K562 (cell line): ENCODE results near the gene MGAT4B. TPM values are rescaled to one million over a fixed set of nuclear protein-coding genes. Genes with fewer than 3 reads are reported as not detected.

Experiments used
- CHD1 ChIP-seq: fragments of 200-600 bp; sonication (generic); IDR thresholded peaks from one replicate; pipeline ENCODE4 v1.6.1; 2012; ENCODE audit warnings: mild to moderate bottlenecking, moderate library complexity, low read length, inconsistent platforms
- E2F6 ChIP-seq, 2 experiments: IDR thresholded peaks; 2 replicates each; pipeline ENCODE4 v1.6.1; 2011; ENCODE audit warnings: borderline replicate concordance in 1 of 2, control low read depth in 1 of 2, low read depth in 1 of 2, low read length in 1 of 2, mild to moderate bottlenecking in 1 of 2, mixed read lengths in 1 of 2, moderate library complexity in 1 of 2; ENCODE audit not compliant: insufficient read depth in 1 of 2, insufficient read length in 1 of 2, poor library complexity in 1 of 2, severe bottlenecking in 1 of 2; ENCODE audit errors: extremely low read depth in 1 of 2
- EP300 ChIP-seq: IDR thresholded peaks from 2 replicates; pipeline ENCODE4 v1.6.1; 2012; ENCODE audit warnings: low read length, improper control_type of control experiment
- HMBOX1 ChIP-seq: sonication (generic); IDR thresholded peaks from 2 replicates; pipeline ENCODE4 v1.6.1; 2016
- MAFK ChIP-seq: IDR thresholded peaks from 2 replicates; pipeline ENCODE4 v1.6.1; 2011; ENCODE audit warnings: low read length, improper control_type of control experiment
- NCOA2 ChIP-seq, 2 experiments: fragments of 450-650 bp; IDR thresholded peaks; 2 replicates each; pipeline ENCODE4 v1.6.1; 2018; ENCODE audit warnings: mild to moderate bottlenecking in 2 of 2, moderate library complexity in 1 of 2; ENCODE audit not compliant: partially characterized antibody in 2 of 2
- STAG1 ChIP-seq: sonication (generic); formaldehyde crosslinking; IDR thresholded peaks from 2 replicates; pipeline ENCODE4 v1.5.0; 2020; ENCODE audit warnings: missing genetic modification reagents, borderline replicate concordance
- THAP12 ChIP-seq: fragments of 250-450 bp; sonication (Bioruptor Pico); IDR thresholded peaks from 2 replicates; pipeline ENCODE4 v1.9.0; 2021; ENCODE audit warnings: mild to moderate bottlenecking, inconsistent platforms
- ZKSCAN8 ChIP-seq: fragments of 200-800 bp; sonication (Bioruptor generic); IDR thresholded peaks from 2 replicates; pipeline ENCODE4 v1.6.1; 2016; ENCODE audit warnings: missing genetic modification characterization, missing compliant biosample characterization
- ZNF263 ChIP-seq: sonication (generic); formaldehyde crosslinking; IDR thresholded peaks from 2 replicates; pipeline ENCODE4 v1.8.0; 2022; ENCODE audit warnings: mild to moderate bottlenecking, missing genetic modification reagents, borderline replicate concordance
- ZNF282 ChIP-seq: sonication (generic); formaldehyde crosslinking; IDR thresholded peaks from 2 replicates; pipeline ENCODE4 v1.8.1; 2023; ENCODE audit warnings: missing genetic modification reagents
- ZNF639 ChIP-seq, 2 experiments: fragments of 200-800 bp in 1 of 2; sonication (Bioruptor generic) in 1 of 2; sonication (generic) in 1 of 2; formaldehyde crosslinking in 1 of 2; IDR thresholded peaks in 1 of 2; conservative IDR thresholded peaks in 1 of 2; 2 replicates each; pipeline versions ENCODE4 v1.5.0 to v1.6.1; 2016 to 2020; ENCODE audit warnings: missing compliant biosample characterization in 1 of 2, missing genetic modification characterization in 1 of 2, missing genetic modification reagents in 1 of 2
- ZNF699 ChIP-seq: fragments of 250-450 bp; sonication (Bioruptor Pico); IDR thresholded peaks from 2 replicates; pipeline ENCODE4 v1.8.0; 2021; ENCODE audit warnings: mild to moderate bottlenecking, moderate library complexity; ENCODE audit not compliant: insufficient replicate concordance
- polyA plus RNA-seq, 8 experiments: library from polyadenylated mRNA; depleted of rRNA in 4 of 8; stranded (reverse) in 5 of 8; unstranded in 3 of 8; fragments of >200 nt; fragmentation: Nextera tagmentation in 2 of 8; fragmentation: Illumina TruSeq in 1 of 8; extraction: Ambion mirVana in 2 of 8; extraction: Trizol in 1 of 8; gene quantifications; 2 replicates each; pipeline versions ENCODE4 v1.2.1 to v1.2.3, GENCODE V29; 2011 to 2014; ENCODE audit warnings: inconsistent platforms in 1 of 8, missing spikeins in 1 of 8
- total RNA-seq, 7 experiments: library from RNA; depleted of rRNA in 6 of 7; stranded (reverse); fragments of >200 nt in 6 of 7; fragmentation: Illumina TruSeq in 2 of 7; extraction: Trizol in 2 of 7; gene quantifications; 2 replicates each; pipeline versions ENCODE4 v1.2.1 to v1.2.3, GENCODE V29; 2011 to 2021; ENCODE audit warnings: low replicate concordance in 1 of 7

Gene MGAT4B
- total and polyA plus RNA-seq, 9 of the 15 experiments (the other 6 are each of a cell fraction or from before 2014, with no cell fraction given) = 0.34 to 133 (median 75.4) TPM

GRCh38 chr5:179819296-179820126 lies 12.8 kb upstream of the MGAT4B start (continued):
- TF ChIP-seq HMBOX1 = no peak
- TF ChIP-seq MAFK = peak; percentile 79
- TF ChIP-seq CHD1 = no peak
- TF ChIP-seq ZNF699 = no peak
- TF ChIP-seq NCOA2 (IDR thresholded peaks at IDR 0.05; ENCODE audit: partially characterized antibody in 2 of 2) = no peak
- no peak for TF ChIP-seq ZNF282 (CRISPR knock-in tag)
- no peak for TF ChIP-seq THAP12 (CRISPR knock-in tag)
- no peak for TF ChIP-seq ZNF263 (CRISPR knock-in tag)
- no peak for TF ChIP-seq STAG1
- TF ChIP-seq E2F6 (IDR thresholded peaks at IDR 0.05; ENCODE audit: borderline replicate concordance in 1 of 2, extremely low read depth in 1 of 2, insufficient read depth in 1 of 2, insufficient read length in 1 of 2, low read depth in 1 of 2, low read length in 1 of 2, poor library complexity in 1 of 2, severe bottlenecking in 1 of 2) = peak; percentile 91 to 93
- peak in 1 of 2 experiments; percentile 90; a peak in 2 of 4 replicates for TF ChIP-seq ZNF639 (CRISPR knock-in tag; conservative IDR thresholded peaks at IDR 0.05 in 1 of 2, IDR thresholded peaks at IDR 0.05 in 1 of 2)
- no peak for TF ChIP-seq EP300
- TF ChIP-seq ZKSCAN8 = peak; percentile 92
